Activated B cell treated with CpG ODN at 0.5 μM for 24 hours (primary cell): ENCODE results near the gene HHAT. TPM values are rescaled to one million over a fixed set of nuclear protein-coding genes. Genes with fewer than 3 reads are reported as not detected.

Experiments
- ATAC-seq: fragments of 200-7000 bp; cut with Tn5 transposase; one replicate; pipeline ENCODE4 v1.10.0; 2021; ENCODE audit warnings: low read depth, mild to moderate bottlenecking, moderate library complexity
- CTCF ChIA-PET: fragments of 350-600 bp; sonication (Branson Sonifier 250); formaldehyde crosslinking; loops from one replicate; lab custom pipeline; 2021; ENCODE audit warnings: antibody characterized with exemption; lab: Charles Lee
- POLR2A ChIA-PET: fragments of 350-600 bp; sonication (Branson Sonifier 250); formaldehyde crosslinking; loops from one replicate; lab custom pipeline; 2021; ENCODE audit warnings: antibody characterized with exemption; lab: Charles Lee
- DNase-seq: peaks from one replicate; pipeline ENCODE4 v3.0.0; 2022
- H3K27ac Mint-ChIP-seq: one replicate; pipeline ENCODE4 v1.8.0; 2020; ENCODE audit warnings: mixed read lengths
- H3K27me3 Mint-ChIP-seq: one replicate; pipeline ENCODE4 v1.8.0; 2021; ENCODE audit warnings: mixed read lengths
- H3K36me3 Mint-ChIP-seq: one replicate; pipeline ENCODE4 v1.8.0; 2021; ENCODE audit warnings: low read depth, mixed read lengths
- H3K4me1 Mint-ChIP-seq: one replicate; pipeline ENCODE4 v1.8.0; 2021; ENCODE audit warnings: mixed read lengths
- H3K4me3 Mint-ChIP-seq: one replicate; pipeline ENCODE4 v1.8.0; 2020; ENCODE audit warnings: mild to moderate bottlenecking, mixed read lengths
- H3K9me3 Mint-ChIP-seq: one replicate; pipeline ENCODE4 v1.8.0; 2020; ENCODE audit warnings: mixed read lengths
- intact Hi-C: fragments of 100-400 bp; cut with micrococcal nuclease; formaldehyde crosslinking; loops from one replicate; pipeline ENCODE4 v1.15.1; 2024
- total RNA-seq: library from RNA; stranded (reverse); gene quantifications from 2 replicates; pipeline ENCODE4 v1.2.3, GENCODE V29; 2022
- TF ChIP-seq, protein P1 (sequence below): fragments of 200-600 bp; IDR thresholded peaks from one replicate; pipeline ENCODE4 v1.8.0; 2022; ENCODE audit warnings: antibody characterized with exemption, mild to moderate bottlenecking

The HHAT gene
- total RNA-seq, 1 donor from 2014 or later = 8.5 TPM

- Mint-ChIP-seq H3K36me3 (peaks cover 6% of the 10 kb centered on the region), H3K27ac (no peak overlapping the region), H3K4me3 (no peak overlapping the region), H3K9me3 (no peaks in the 10 kb centered on the region), H3K27me3 (no peaks in the 10 kb centered on the region), H3K4me1 (no peaks in the 10 kb centered on the region)
- TF ChIP-seq, protein P1, sequence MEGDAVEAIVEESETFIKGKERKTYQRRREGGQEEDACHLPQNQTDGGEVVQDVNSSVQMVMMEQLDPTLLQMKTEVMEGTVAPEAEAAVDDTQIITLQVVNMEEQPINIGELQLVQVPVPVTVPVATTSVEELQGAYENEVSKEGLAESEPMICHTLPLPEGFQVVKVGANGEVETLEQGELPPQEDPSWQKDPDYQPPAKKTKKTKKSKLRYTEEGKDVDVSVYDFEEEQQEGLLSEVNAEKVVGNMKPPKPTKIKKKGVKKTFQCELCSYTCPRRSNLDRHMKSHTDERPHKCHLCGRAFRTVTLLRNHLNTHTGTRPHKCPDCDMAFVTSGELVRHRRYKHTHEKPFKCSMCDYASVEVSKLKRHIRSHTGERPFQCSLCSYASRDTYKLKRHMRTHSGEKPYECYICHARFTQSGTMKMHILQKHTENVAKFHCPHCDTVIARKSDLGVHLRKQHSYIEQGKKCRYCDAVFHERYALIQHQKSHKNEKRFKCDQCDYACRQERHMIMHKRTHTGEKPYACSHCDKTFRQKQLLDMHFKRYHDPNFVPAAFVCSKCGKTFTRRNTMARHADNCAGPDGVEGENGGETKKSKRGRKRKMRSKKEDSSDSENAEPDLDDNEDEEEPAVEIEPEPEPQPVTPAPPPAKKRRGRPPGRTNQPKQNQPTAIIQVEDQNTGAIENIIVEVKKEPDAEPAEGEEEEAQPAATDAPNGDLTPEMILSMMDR = no peak
- CTCF ChIA-PET = no interaction called here
- POLR2A ChIA-PET = no interaction called here
- DNase-seq = no peak
- intact Hi-C loops = no loop called here
- no peak for ATAC-seq
Observed at GRCh38 chr1:210467440-210468043, 138.8 kb downstream of the HHAT start.

GRCh38 chr1:210469441-210469840 lies 140.7 kb downstream of the HHAT start:
- peaks cover 6% of the 10 kb centered on the region for H3K36me3 Mint-ChIP-seq
- CTCF ChIA-PET = no interaction called here
- H3K27me3 Mint-ChIP-seq = no peaks in the 10 kb centered on the region
- no peaks in the 10 kb centered on the region for H3K4me1 Mint-ChIP-seq
- no peak overlapping the region for H3K27ac Mint-ChIP-seq
- intact Hi-C loops = no loop called here
- H3K9me3 Mint-ChIP-seq = no peaks in the 10 kb centered on the region
- no peak overlapping the region for H3K4me3 Mint-ChIP-seq
- POLR2A ChIA-PET = interaction anchor here (0.5 kb wide), 1 partner anchor 791 kb away, joined by 3 read pairs; no protein-coding TSS in a partner anchor
- ATAC-seq (no peak), DNase-seq (no peak)
- TF ChIP-seq, protein P1 = no peak

DNA sequence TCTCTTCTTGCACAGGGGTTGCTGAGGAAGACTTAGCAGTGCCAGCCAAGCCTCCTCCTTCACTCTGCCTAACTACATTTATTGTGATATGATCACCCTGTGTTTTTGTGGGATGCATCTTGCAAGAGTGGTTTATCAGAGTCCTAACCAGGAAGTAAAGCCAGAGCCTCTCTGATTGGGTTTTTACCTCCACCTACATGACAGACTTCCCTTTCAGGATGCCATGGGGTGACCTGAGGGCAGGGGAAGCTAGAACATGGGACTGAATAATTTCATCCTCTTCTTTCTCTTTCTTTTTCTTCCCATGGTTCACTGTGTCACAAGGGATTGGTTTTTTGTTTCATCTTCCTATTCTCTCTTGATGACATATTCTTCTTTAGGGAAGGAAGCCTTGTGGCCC lies 146.6 kb downstream of the HHAT start:
- no peak overlapping the region for H3K27ac Mint-ChIP-seq
- intact Hi-C loops = no loop called here
- ATAC-seq (no peak), DNase-seq (no peak)
- TF ChIP-seq, protein P1 = no peak
- H3K4me1 Mint-ChIP-seq = no peaks in the 10 kb centered on the region
- CTCF ChIA-PET = no interaction called here
- no peaks in the 10 kb centered on the region for H3K9me3 Mint-ChIP-seq
- H3K4me3 Mint-ChIP-seq = no peak overlapping the region
- no peaks in the 10 kb centered on the region for H3K27me3 Mint-ChIP-seq
- POLR2A ChIA-PET = no interaction called here
- no peaks in the 10 kb centered on the region for H3K36me3 Mint-ChIP-seq

DNA sequence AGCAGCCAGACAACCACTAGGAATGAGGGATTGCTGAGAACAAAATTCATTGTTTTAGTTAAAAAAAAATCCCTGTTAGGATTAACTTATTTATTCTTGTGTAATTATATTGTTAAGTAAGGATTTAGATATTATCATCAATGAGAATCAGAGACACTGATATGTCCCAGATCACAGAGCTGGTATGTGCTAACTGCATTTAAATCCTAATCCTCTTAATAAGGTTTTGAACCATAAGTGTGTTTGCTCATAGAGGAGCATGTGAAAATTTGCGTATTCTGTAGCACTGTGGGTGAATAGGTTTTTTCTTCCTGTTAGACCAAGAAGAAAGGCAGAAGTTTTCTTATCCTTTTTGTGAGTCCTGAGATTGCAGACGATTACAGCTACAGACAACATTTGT lies 147.1 kb downstream of the HHAT start:
- no peak overlapping the region for H3K27ac Mint-ChIP-seq
- DNase-seq = no peak
- intact Hi-C loops = no loop called here
- ChIA-PET POLR2A (no interaction called here), CTCF (no interaction called here)
- H3K9me3 Mint-ChIP-seq = no peaks in the 10 kb centered on the region
- no peak for ATAC-seq
- TF ChIP-seq, protein P1 = no peak
- no peaks in the 10 kb centered on the region for H3K4me1 Mint-ChIP-seq
- no peak overlapping the region for H3K4me3 Mint-ChIP-seq
- H3K27me3 Mint-ChIP-seq = no peaks in the 10 kb centered on the region
- H3K36me3 Mint-ChIP-seq = no peaks in the 10 kb centered on the region

- Mint-ChIP-seq H3K9me3 (no peaks in the 10 kb centered on the region), H3K27me3 (no peaks in the 10 kb centered on the region), H3K27ac (no peak overlapping the region), H3K36me3 (no peaks in the 10 kb centered on the region), H3K4me1 (no peaks in the 10 kb centered on the region), H3K4me3 (no peak overlapping the region)
- DNase-seq = no peak
- CTCF ChIA-PET = no interaction called here
- POLR2A ChIA-PET = no interaction called here
- intact Hi-C loops = no loop called here
- ATAC-seq = no peak
- TF ChIP-seq, protein P1 = no peak
Observed at GRCh38 chr1:210476730-210477129, 148.0 kb downstream of the HHAT start.
